Measurements from ENCODE around the gene MPZL3.
"Not testable (repeated sequence)": the region's sequence is repeated elsewhere in the genome, so short reads cannot be mapped to it uniquely, and the experiment has no call there.

Gene MPZL3

GRCh38 chr11:118212131-118212725 lies 39.9 kb downstream of the MPZL3 start:
- DNase-seq (ENCODE audit: low spot score): no peak

GRCh38 chr11:118211006-118211405 lies 41.2 kb downstream of the MPZL3 start:
- DNase-seq (ENCODE audit: low spot score): no peak

GRCh38 chr11:118210323-118210722 lies 41.8 kb downstream of the MPZL3 start:
- no peak for DNase-seq (ENCODE audit: low spot score)

- DNase-seq (ENCODE audit: low spot score): no peak
Observed at GRCh38 chr11:118209033-118209432, 43.1 kb downstream of the MPZL3 start.

GRCh38 chr11:118207079-118207478 lies 45.1 kb downstream of the MPZL3 start:
- no peak for DNase-seq (ENCODE audit: low spot score)

GRCh38 chr11:118206391-118207031 lies 45.7 kb downstream of the MPZL3 start:
- no peak for DNase-seq (ENCODE audit: low spot score)

GRCh38 chr11:118205606-118206378 lies 46.4 kb downstream of the MPZL3 start:
- no peak for DNase-seq (ENCODE audit: low spot score)

- DNase-seq (ENCODE audit: low spot score): peak; percentile 57
Observed at GRCh38 chr11:118202599-118203422, 49.4 kb downstream of the MPZL3 start.

- no peak for DNase-seq (ENCODE audit: low spot score)
Observed at GRCh38 chr11:118201966-118202365, 50.2 kb downstream of the MPZL3 start.

GRCh38 chr11:118200901-118201680 lies 51.1 kb downstream of the MPZL3 start:
- peak; percentile 54 for DNase-seq (ENCODE audit: low spot score)

- DNase-seq (ENCODE audit: low spot score): no peak
Observed at GRCh38 chr11:118200497-118200896, 51.7 kb downstream of the MPZL3 start.

GRCh38 chr11:118199135-118199534 lies 53.0 kb downstream of the MPZL3 start:
- no peak for DNase-seq (ENCODE audit: low spot score)

- DNase-seq (ENCODE audit: low spot score): peak; percentile 80
Observed at GRCh38 chr11:118198370-118198769, 53.8 kb downstream of the MPZL3 start.

GRCh38 chr11:118194835-118195627 lies 57.1 kb downstream of the MPZL3 start:
- DNase-seq (ENCODE audit: low spot score): no peak

GRCh38 chr11:118193910-118194566 lies 58.1 kb downstream of the MPZL3 start:
- no peak for DNase-seq (ENCODE audit: low spot score)

GRCh38 chr11:118192817-118193216 lies 59.3 kb downstream of the MPZL3 start:
- DNase-seq (ENCODE audit: low spot score): not testable (repeated sequence)

GRCh38 chr11:118190942-118191506 lies 61.1 kb downstream of the MPZL3 start:
- not testable (repeated sequence) for DNase-seq (ENCODE audit: low spot score)

- DNase-seq (ENCODE audit: low spot score): no peak
Observed at GRCh38 chr11:118186346-118187107, 65.6 kb downstream of the MPZL3 start.
